C1 segment of cervical spinal cord (tissue), 14 donors: ENCODE data around the gene INF2.

Source experiments
- DNase-seq, 14 donors: peaks; one replicate each; lab custom pipeline; 2025; lab: John Stamatoyannopoulos, UW

INF2 gene

DNA sequence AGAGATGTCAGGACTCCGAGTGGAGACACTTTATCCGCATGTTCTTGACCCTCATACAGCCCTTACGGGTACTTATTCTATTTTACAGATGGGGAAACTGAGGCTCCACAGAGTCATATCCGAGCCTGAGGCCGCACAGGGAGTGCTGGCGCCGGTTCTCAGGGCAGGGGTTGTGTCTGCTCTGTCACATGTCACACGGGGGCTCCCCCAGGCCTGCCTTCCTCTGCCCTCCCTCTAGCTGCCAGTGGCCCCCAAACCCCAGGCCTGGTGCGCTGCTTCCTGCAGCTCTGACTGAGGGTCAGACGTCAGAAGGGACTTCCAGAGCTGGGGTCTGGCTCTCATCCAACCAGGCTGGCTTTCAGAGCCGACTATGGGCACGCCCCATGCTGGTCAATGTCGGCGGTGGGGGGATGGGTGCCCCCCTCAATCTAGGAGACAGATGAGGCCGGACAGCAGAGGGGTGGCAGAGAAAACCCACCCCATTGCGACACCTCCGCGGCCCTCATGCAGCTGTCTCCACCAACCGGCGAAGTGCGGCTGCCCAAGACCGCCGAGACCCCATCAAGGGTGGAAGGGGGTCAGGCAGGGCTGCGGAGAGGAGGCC is 811 bp upstream of the INF2 start:
- no peak for DNase-seq

DNA sequence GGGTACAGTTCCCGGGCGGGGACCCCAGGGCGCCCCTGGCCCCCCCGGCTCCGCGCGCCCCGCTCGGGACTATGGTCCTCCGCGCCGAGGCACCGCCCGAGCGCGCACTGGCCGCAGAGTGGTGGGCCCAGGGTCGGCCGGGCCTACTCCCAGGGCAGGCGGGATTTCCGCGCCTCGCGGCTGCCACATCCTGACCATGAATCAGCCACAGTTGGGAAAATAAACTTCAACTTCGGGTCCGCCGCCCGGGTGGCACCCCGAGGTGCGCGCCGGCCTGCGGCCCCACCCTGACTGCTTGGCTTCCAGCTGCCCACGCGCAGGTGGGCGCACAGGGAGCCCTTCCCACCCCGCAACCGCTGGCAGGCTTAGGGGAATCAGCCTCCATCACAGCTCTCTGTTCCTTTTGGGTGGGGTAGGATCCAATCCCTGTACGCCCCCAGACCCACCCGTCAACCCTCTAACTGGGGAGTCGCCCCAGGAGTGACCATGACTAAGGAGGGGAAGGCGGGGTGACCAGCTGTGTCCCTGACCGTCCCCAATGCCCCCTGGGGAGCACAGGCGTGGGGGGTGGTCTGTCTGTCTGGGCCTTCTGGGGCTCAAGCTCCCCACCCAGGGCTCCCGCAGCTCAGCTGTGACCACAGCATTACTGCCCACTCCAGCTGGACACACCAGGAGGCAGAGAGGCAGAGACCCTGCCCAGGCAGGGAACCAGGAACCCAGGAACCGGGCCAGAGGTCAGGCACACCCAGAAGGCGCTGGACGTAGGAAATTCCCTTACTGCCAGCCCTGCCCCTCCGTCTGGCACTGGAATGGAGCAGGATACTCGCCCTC is 678 bp downstream of the INF2 start:
- DNase-seq = peak in 1 of 14 donors; percentile 27

DNA sequence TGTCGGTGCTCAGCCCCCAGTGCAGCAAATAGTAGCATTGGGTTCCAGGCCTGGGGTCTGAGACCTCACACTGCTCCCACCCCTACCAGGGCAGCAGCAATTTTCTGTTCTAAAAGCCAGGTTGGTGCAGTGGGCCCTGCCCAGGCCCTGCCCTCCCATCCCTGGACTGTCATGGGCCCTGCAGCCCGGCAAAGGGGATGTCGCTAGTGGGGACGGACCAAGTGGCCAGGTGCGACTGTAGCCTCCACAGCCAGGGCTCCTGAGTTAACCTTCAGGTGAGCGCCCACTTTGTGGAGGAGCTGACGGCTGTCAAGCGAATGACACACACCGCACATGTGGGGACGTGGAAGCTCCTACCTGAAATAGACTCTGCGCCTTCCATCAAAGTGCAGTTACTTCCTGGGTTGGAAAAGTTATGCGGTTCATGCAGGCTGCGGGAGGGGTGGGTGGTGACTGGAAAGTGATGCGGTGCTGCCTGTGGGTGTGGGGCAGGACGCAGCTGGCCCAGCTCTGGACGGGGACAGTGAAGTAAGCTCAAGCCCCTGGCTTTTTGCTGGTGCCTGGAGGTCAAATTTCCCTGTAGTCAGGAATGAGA is 1.5 kb downstream of the INF2 start:
- DNase-seq = no peak

DNA sequence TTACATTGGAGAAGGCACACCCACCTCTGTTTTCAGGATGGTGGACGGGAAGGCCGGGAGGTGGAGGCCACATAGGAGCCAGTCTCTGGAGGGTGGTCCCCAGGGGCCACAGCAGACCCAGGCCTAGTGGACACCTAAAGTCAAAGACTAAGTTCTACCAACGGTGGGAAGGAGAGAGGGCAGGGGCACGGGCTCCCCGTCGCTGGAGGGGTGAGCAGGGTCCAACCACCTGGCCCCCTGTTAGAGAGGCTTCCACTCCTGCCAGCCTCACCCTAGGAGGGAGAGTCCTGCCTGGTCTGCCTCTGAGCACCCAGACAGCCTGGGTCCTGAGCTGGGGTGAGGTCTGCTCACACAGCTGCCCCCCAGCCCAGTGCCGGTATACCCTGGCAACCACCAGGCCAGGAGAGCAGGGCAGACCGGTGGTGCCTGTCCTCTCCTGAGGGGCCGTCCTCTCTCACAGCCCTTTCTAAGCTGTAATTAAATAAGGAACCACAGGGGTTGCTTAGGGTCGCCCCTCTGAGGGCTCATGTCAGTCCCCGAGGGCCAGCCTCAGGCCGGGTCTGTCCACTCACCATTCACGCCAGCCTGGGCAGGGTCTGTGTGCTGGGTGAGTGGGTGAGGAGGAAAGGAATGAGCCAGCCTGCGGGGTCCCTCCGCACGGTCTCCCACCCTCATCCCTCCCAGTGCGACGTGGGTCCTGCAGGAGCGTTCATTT is 2.3 kb downstream of the INF2 start:
- DNase-seq = no peak

DNA sequence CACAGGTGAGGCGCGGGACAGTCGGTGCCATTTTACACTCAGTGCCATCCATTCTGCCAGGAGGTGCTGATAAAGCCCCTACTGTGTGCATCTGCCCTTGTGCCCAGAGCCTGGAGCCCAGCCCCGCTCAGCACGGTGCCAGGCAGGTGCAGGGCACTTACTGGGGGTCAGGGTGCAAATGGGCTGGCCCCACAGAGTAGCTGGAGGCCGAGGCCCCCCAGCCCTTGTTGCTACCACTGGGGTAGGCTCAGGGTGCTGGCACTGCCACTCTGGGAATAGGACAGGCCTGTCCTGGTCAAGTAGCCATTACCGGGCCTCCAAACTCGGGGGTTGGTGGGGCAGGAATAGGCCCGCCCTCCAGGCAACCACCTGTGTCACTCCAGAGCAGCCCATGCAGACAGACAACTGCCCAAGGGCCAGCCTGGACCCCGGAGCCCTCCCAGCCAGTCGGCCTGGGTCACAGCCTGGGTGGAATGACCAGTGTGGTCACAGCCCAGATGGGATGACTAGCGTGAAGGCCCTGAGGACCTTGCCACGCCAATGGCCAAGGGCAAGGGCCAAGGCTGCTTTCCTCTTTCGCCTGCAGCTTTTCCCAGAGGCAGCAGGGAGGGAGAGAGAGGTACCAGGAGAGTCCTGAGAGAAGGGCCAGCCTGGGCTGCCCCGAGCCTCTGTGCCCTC is 3.0 kb downstream of the INF2 start:
- DNase-seq = no peak

DNA sequence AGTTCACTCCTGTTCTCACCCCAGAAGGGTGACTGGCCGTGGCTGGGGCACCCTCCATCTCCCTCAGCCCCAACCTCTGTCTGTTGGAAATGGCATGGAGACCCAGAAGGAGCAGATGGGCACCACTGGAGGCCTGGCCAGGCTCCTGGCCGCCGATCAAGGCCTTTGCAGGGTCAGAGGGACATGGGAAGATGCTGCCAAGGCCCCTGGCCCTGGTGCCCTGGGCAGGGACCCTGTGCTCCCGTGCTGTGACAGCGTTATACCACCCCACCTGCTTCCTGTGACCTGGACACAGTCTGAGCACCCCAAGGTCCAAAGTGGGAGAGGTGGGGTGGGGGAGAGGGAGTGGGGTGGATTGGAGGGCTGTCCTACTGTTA is 3.5 kb downstream of the INF2 start:
- DNase-seq = no peak

DNA sequence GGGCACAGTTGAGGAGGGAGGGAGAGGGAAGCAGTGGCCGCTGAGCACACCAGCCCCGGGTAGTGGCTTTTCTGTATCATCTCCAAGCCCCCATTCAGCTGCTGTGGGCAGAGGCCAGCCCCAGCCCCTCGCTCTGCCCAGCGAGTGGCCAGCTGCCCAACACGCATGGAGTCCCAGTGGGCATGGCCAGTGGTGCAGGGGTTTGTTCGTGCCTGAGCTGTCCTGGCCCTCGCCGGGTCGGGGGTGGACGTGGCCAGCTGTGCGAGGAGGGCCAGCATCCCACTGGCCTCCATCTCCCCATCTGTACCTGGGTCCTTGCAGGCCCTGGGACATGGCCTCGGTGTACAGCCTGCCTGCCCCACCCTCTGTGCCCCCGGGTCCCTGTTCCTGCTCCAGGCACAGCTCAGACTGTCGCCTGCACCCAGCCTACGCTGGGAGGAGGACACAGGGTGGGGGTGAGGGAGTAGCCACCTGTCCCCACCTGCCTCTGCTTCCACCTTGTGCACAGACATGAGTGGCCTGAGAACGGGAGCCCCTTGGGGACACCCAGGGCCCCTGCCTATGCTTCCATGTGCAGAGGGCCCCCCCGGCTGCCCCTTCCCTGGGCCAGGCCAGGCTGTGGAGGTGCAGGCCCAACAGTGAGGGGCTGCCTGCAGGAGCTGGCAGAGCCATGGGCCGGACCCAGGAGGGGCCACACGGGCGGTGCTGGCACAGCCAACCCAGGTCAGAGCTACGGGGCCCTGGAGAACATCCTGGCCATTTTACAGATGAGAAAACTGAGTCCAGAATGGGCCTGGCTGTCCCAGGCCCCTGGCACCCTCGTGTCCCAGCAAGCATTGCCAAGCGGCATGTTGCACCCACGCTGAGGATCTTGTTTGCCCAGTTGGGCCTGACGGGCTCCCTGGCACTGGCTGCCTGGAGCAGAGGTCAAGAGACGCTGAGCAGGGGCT is 4.3 kb downstream of the INF2 start:
- DNase-seq = peak in 4 of 14 donors; percentile 16 to 50 (median 47)

DNA sequence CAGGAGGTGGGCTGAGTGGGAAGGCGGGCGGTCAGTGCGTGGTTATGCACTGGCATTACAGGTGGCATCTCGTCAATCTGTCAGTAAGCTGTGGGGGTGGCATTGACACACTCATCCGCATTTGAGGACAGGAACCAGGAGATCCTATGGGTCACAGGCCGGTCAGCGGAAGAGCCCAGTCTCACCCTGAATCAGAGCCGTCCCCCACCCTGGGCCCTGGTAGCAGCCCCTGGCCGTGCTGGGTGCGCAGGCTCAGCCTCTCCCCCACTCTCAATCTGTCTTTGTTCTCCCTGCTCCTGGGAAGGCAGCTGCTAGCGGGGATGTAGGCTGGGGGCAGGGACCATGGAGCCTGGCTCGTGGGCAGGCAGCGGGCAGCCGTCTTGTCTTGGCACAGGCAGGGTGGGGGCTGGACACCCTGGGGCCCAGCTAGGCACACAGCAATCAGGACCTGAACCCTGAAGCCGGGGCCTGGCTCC is 5.1 kb downstream of the INF2 start:
- DNase-seq = peak in 13 of 14 donors; percentile 9 to 87 (median 79)

DNA sequence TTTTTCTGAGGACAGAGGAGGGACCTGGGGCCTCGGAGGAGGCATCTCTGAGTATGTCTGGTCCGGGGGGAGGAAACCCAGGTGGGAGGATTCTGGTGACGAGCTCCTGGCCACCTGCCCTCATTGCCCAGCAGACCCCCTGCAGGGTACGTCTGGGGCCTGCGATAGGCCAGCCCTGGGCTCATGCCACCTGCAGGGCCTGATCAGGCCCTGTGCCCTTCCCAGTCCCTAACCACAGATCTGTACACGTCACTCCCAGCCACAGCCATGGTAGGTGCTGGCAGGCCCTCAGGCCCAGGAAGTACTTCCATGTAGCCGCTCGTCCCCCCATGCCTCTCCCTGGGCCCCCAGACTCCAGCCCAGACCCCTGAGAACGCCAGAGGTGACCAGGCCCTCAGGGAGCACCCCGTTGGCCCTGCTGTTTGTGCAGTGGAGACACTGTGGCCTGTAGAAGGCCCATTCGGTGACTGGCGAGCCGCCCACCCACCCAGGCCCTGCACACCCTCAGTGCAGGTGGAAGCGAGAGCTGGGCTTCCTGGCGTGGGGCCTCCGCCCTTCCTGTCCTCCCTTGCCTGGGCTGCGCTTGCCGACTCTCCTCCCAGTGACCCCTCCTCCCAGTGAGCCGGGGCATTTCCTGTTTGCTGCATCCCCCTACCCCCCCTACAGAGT is 5.7 kb downstream of the INF2 start:
- DNase-seq = peak in 1 of 14 donors; percentile 65

DNA sequence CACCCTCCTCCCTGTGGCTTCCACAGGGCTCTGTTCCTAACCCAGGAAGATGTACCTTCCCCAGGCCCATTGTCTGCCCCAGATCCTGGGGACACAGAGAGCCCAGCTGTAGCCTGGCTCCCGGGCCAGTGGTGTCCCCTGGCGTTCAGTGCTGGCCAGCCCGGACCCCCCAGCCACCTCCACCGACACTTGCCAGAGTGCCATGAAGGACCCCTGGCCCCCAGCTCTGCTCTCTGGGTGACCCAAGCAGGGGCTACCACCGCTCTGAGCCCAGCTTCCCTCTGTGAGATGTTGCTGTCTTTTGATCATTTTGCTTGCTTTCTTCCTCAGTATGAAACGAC is 6.2 kb downstream of the INF2 start:
- peak in 3 of 14 donors; percentile 39 to 63 (median 58) for DNase-seq

DNA sequence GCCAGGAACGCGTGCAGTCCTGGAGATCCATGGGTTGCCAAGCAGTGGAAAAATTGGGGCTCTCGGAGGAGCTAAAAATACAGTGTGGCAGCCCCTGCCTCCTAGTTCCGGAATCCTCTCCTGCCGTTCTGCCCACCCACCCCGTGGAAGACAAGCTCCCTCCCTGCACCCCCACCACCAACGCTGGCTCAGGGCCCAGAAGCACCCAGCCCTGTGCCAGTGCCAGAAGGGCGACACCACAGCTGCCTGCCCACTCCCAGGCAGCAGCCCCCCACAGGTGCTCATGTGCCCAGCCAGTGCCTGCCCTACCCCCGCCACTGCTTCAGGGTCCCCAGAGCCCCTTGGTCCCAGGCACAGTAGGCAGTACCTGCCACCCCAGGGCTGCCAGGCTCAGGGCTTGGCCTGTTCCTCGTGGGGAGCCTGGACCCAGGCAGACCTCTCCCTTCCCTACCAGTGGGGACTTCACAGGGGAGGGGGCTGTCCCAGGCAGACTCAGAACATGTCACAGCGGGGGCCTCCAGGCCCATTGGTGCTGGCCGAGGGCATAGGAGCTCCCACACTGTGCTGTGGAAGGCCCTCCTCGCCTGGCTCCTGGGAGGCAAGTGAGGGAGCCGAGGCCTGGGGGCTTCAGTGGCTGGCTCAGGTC is 7.4 kb downstream of the INF2 start:
- no peak for DNase-seq

DNA sequence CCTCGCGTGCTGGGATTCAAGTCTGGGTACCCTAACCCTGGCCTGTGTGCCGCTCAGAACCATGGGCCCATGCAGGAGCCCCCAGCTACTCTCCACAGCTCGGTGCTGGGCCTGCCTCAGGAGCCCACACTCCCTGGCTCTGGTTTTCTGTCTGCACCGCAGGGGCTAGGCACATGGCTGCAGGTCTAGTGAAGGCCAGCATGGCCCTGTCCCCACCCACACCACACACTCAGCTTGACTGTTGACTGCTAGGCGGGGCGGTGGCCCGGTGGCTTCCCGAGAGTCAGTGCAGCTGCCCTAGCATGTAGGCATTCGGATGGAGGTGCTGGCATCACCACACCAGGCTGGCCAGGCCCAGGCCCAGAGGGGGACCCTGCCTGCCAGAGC is 7.9 kb downstream of the INF2 start:
- DNase-seq = no peak

DNA sequence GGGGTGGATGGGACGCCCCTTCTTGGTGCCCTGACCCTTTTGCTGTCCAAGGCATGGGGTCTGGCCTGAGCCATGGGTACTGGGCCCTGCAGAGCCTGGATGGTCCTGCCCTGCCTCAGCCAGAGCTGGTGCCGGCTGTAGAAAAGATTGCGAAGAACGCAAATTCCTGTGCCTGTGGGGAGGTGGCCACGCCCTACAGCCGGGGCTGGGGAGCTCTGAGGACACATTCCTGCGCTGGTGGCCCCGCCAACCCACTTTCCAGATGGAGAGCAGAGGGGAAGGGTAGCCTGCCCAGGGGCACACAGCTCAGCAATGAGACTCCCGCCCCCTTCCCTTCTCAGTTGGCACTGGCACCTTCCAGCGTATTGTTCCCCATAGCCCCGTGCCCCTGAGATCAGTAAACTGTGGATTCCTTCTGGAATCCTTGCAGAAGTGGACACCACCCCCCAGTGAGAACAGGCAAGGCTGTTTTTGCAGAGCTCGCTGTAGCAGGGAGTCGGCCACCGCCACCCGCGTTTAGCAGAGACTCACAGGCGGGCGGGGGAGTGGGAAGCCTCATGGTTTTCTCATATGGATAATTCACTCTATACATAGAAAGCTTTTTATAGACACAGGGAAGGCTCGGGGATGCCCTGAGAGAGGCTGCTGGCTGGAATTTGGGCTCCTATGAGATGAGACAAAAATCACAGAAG is 8.6 kb downstream of the INF2 start:
- DNase-seq = peak in 2 of 14 donors; percentile 20 to 40

DNA sequence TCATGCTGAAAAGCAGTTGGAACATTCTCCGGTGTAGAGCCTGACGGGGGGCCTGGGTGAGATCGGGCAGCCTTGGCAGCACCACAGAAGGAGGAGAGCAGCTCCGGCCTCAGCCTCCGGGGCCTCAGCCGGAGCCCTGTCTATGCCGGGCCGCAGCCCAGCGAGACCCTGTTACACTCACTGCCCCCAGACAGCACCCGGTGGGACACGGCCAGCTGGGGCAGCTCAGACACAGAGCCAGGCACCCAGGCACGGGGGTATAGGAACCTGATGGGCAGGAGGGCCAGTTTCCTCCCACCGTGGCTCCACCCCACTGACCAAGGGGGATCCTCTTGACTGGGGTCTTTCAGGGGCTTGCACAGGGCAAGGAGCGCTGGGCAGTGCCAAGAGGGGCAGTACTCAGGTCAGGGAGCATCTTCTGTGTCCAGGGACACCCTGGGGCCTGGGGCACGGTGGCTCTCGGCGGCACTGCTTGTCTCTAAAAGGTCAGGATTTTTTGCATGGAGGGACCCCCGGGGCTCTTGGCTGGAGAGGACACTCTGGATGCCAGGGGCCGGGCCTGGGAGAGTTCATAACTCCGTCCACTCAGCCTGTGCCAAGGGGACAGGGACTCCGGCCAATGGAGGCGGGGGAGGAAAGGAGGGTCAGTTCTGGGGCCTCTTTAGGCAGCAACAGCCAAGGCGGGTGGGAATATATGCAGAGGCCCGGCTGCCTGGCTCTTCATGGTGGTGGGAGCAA is 9.4 kb downstream of the INF2 start:
- peak in 3 of 14 donors; percentile 27 to 49 (median 34) for DNase-seq

DNA sequence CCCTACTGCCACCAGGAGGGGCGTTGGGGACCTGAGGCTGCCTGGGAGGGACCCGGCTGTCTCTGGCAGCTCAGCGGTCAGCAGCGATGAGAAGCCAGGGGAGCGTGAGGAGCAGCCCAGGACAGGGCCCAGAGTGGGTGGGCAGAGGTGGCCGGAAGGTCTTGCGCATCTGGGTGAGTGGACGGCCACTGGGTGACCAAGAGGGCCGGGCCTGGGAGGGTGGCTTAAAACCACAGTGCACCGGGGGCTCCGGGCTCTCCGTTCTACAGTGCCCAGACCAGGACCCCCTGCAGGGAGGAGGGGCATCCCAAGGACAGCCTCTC is 10.0 kb downstream of the INF2 start:
- DNase-seq = no peak

DNA sequence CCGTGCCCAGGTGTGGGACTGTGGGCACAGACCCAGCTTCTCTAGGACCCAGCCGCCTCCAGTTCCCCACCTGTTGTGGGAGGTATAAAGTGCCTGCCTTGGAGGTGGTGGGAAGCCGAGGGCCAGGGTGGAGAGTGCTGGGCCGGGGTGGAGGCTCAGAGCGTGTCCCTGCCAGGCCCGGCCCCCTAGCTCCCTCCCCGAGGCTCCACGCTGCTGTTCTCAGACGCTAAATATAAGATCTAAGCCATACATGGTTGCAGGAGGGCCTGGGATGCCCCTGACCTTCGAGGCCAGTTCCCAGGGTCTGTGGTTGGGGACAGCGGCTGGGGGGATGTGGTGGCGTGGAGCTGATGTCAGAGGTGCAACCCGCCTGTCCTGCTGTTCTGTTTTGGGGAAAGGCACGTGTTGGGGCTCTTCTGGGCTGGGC is 10.8 kb downstream of the INF2 start:
- DNase-seq = no peak

DNA sequence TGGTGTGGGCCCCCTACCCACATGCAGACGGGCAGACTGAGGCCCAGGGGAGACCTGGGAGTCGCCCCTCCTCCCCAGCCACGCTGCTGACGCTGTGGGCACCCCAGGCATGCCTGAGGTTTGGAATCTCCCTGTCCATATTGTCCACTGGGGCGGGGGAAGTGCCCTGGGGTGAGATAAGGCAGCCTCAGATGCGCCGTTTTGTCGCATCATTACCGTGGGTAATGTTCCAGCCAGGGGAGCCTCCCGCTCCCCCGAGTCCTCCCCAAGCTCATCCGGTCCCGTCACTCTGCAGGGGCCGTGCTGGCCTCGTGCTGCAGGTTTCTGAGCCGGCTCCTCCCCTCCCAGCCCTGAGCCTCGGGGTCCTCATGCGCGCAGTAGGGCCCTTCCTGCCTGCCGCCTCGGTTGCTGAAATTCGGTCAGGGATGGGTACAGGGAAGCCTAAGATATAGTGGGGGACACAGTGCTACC is 11.4 kb downstream of the INF2 start:
- no peak for DNase-seq
